Neural progenitor cell (in vitro differentiated cells): ENCODE results near the gene PHF23. TPM values are rescaled to one million over a fixed set of nuclear protein-coding genes. Genes with fewer than 3 reads are reported as not detected.

Experiments used
- DNase-seq: peaks from one replicate; pipeline ENCODE4 v3.0.0-alpha.2; 2016; ENCODE audit warnings: low spot score
- H2AFZ ChIP-seq: fragments of 200-600 bp; sonication (generic); replicated peaks from 2 replicates; pipeline ENCODE4 v1.6.1; 2016; ENCODE audit warnings: antibody characterized with exemption
- H3F3A ChIP-seq: fragments of 200-600 bp; sonication (generic); 2 replicates; pipeline ENCODE4 v1.6.1; 2016; ENCODE audit warnings: antibody characterized with exemption, low read depth
- H3K27ac ChIP-seq: fragments of 200-600 bp; sonication (generic); 2 replicates; pipeline ENCODE4 v1.5.1; 2016; ENCODE audit warnings: mild to moderate bottlenecking
- H3K27me3 ChIP-seq: fragments of 200-600 bp; sonication (generic); 2 replicates; pipeline ENCODE4 v1.6.1; 2016; ENCODE audit warnings: mild to moderate bottlenecking, moderate library complexity
- H3K36me3 ChIP-seq: fragments of 200-600 bp; sonication (generic); 2 replicates; pipeline ENCODE4 v1.5.1; 2016
- H3K4me1 ChIP-seq: fragments of 200-600 bp; sonication (generic); 2 replicates; pipeline ENCODE4 v1.6.1; 2016; ENCODE audit warnings: mixed run types
- H3K4me2 ChIP-seq: fragments of 200-600 bp; sonication (generic); 2 replicates; pipeline ENCODE4 v1.6.1; 2016
- H3K4me3 ChIP-seq: fragments of 200-600 bp; sonication (generic); 2 replicates; pipeline ENCODE4 v1.5.1; 2016
- H3K79me2 ChIP-seq: fragments of 200-600 bp; sonication (generic); 2 replicates; pipeline ENCODE4 v1.6.1; 2016; ENCODE audit warnings: low read depth
- H3K9ac ChIP-seq: fragments of 200-600 bp; sonication (generic); 2 replicates; pipeline ENCODE4 v1.6.1; 2016
- H3K9me3 ChIP-seq: fragments of 200-600 bp; sonication (generic); 2 replicates; pipeline ENCODE4 v1.5.1; 2016; ENCODE audit warnings: low read depth
- H4K20me1 ChIP-seq: fragments of 200-600 bp; sonication (generic); 2 replicates; pipeline ENCODE4 v1.6.1; 2016; ENCODE audit warnings: low read depth
- H3K27ac Mint-ChIP-seq: 3 replicates; pipeline ENCODE4 v1.8.0; 2021; ENCODE audit warnings: mixed read lengths
- H3K27me3 Mint-ChIP-seq: 2 replicates; pipeline ENCODE4 v1.8.0; 2022; ENCODE audit warnings: low read depth, mild to moderate bottlenecking, inconsistent platforms, moderate library complexity, mixed read lengths; ENCODE audit not compliant: insufficient read depth
- H3K36me3 Mint-ChIP-seq: 3 replicates; pipeline ENCODE4 v1.8.0; 2021; ENCODE audit warnings: mixed read lengths
- H3K4me1 Mint-ChIP-seq: 3 replicates; pipeline ENCODE4 v1.8.0; 2021; ENCODE audit warnings: mixed read lengths
- H3K4me3 Mint-ChIP-seq: 3 replicates; pipeline ENCODE4 v1.8.0; 2021; ENCODE audit warnings: mild to moderate bottlenecking, moderate library complexity, mixed read lengths
- H3K9me3 Mint-ChIP-seq: 3 replicates; pipeline ENCODE4 v1.8.0; 2020; ENCODE audit warnings: mixed read lengths
- CTCF ChIP-seq: fragments of 200-600 bp; sonication (generic); IDR thresholded peaks from 2 replicates; pipeline ENCODE4 v1.5.1; 2017; ENCODE audit warnings: antibody characterized with exemption, mild to moderate bottlenecking
- EZH2 ChIP-seq: fragments of 200-600 bp; sonication (generic); IDR thresholded peaks from 2 replicates; pipeline ENCODE4 v1.6.1; 2017; ENCODE audit warnings: antibody characterized with exemption, mild to moderate bottlenecking, moderate library complexity
- EZH2phosphoT487 ChIP-seq: fragments of 200-600 bp; sonication (generic); IDR thresholded peaks from 2 replicates; pipeline ENCODE4 v1.6.1; 2017; ENCODE audit warnings: antibody characterized with exemption
- total RNA-seq: library from RNA; depleted of rRNA; stranded (reverse); fragments of >200 nt; gene quantifications from 2 replicates; pipeline ENCODE4 v1.2.3, GENCODE V29; 2015; ENCODE audit warnings: low replicate concordance

Gene PHF23
- total RNA-seq, 1 donor from 2014 or later, result 31.6 TPM

- H3K36me3 ChIP-seq, result peaks cover 4% of the 10 kb centered on the region
- no peak for DNase-seq
- Mint-ChIP-seq H3K4me1 (peaks cover 10% of the 10 kb centered on the region), H3K36me3 (peaks cover 29% of the 10 kb centered on the region), H3K27me3 (peaks cover 7% of the 10 kb centered on the region), H3K27ac (no peak overlapping the region), H3K4me3 (no peak overlapping the region), H3K9me3 (no peaks in the 10 kb centered on the region)
- H3K27ac ChIP-seq, result no peak overlapping the region
- no peaks in the 10 kb centered on the region for H3K79me2 ChIP-seq
- H3F3A ChIP-seq, result peaks cover 3% of the 10 kb centered on the region
- no peak overlapping the region for H2AFZ ChIP-seq
- peaks cover 4% of the 10 kb centered on the region for H4K20me1 ChIP-seq
- H3K4me2 ChIP-seq, result no peak overlapping the region
- no peak for TF ChIP-seq EZH2
- TF ChIP-seq EZH2phosphoT487, result no peak
- no peak for TF ChIP-seq CTCF
- no peak overlapping the region for H3K4me3 ChIP-seq
- no peak overlapping the region for H3K9ac ChIP-seq
- H3K4me1 ChIP-seq, result no peaks in the 10 kb centered on the region
- no peaks in the 10 kb centered on the region for H3K27me3 ChIP-seq
- H3K9me3 ChIP-seq, result no peaks in the 10 kb centered on the region
These were observed 42.4 kb downstream of the PHF23 start for GRCh38 chr17:7196651-7197401.

- Mint-ChIP-seq H3K4me3 (peak overlapping the region; percentile 27), H3K9me3 (no peaks in the 10 kb centered on the region)
- no peaks in the 10 kb centered on the region for H3K27me3 ChIP-seq
These were observed 43.3 kb downstream of the PHF23 start for GRCh38 chr17:7195971-7196370.

GRCh38 chr17:7192271-7192937 lies 46.9 kb downstream of the PHF23 start:
- DNase-seq, result no peak
- Histone ChIP-seq H3K9ac (no peak overlapping the region), H3K27ac (no peak overlapping the region), H3K27me3 (no peaks in the 10 kb centered on the region), H3K4me1 (no peaks in the 10 kb centered on the region), H3K79me2 (no peaks in the 10 kb centered on the region), H3F3A (no peaks in the 10 kb centered on the region), H3K4me3 (no peak overlapping the region), H4K20me1 (peaks cover 14% of the 10 kb centered on the region), H2AFZ (no peak overlapping the region), H3K9me3 (no peaks in the 10 kb centered on the region), H3K4me2 (no peak overlapping the region), H3K36me3 (no peaks in the 10 kb centered on the region)
- TF ChIP-seq CTCF (no peak), EZH2phosphoT487 (no peak), EZH2 (no peak)
- Mint-ChIP-seq H3K27ac (peak overlapping the region; percentile 78), H3K9me3 (no peaks in the 10 kb centered on the region), H3K4me1 (peaks cover 14% of the 10 kb centered on the region), H3K27me3 (peaks cover 7% of the 10 kb centered on the region), H3K4me3 (no peak overlapping the region), H3K36me3 (peaks cover 35% of the 10 kb centered on the region)

More at GRCh38 chr17:7195971-7196370, 43.3 kb downstream of the PHF23 start:
- H3K36me3 Mint-ChIP-seq, result peaks cover 28% of the 10 kb centered on the region
- Histone ChIP-seq H4K20me1 (peaks cover 13% of the 10 kb centered on the region), H2AFZ (no peak overlapping the region), H3K9ac (no peak overlapping the region), H3K4me2 (no peak overlapping the region), H3K9me3 (no peaks in the 10 kb centered on the region), H3K4me1 (no peaks in the 10 kb centered on the region), H3K36me3 (peaks cover under 1% of the 10 kb centered on the region), H3F3A (no peaks in the 10 kb centered on the region), H3K4me3 (no peak overlapping the region), H3K79me2 (no peaks in the 10 kb centered on the region), H3K27ac (no peak overlapping the region)
- no peak for TF ChIP-seq EZH2phosphoT487
- TF ChIP-seq CTCF, result no peak
- TF ChIP-seq EZH2, result no peak
- no peak overlapping the region for H3K27ac Mint-ChIP-seq
- no peak for DNase-seq
- H3K4me1 Mint-ChIP-seq, result peaks cover 9% of the 10 kb centered on the region
- H3K27me3 Mint-ChIP-seq, result peaks cover 7% of the 10 kb centered on the region
